ENCODE data around the gene IGBP1. TPM values are rescaled to one million over a fixed set of nuclear protein-coding genes. Genes with fewer than 3 reads are reported as not detected.

The IGBP1 gene
- total RNA-seq, 2 donors from 2014 or later, result 45.0 to 46.5 TPM

DNA sequence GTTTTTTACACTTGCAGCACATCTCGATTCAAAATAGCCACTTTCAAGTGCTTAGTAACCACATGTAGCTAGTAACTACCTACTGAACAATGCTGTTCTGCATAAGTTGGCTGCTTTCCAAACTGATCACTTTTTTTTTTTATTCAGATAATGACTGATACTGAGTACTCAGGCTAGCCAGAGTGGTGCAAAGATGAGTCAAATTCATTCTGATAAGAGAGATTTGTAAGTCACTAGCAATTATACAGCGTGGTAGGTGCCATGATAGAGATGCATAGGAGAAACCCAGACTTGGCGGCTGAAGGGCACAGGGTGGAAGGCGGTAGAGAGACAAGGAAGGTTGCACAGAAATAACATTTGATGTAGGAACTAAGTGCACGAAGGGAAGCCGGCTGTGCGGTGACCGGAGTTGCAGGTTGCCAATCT lies 357 bp upstream of the IGBP1 start:
- H3K36me3 Mint-ChIP-seq (ENCODE audit: low read depth), result peaks cover 19% of the 10 kb centered on the region
- H3K4me1 Mint-ChIP-seq, result peaks cover 32% of the 10 kb centered on the region
- H3K9me3 ChIP-seq (ENCODE audit: control insufficient read depth, low read length), result no peaks in the 10 kb centered on the region
- peak overlapping the region; percentile 81 for H3K4me3 Mint-ChIP-seq
- H3K27ac Mint-ChIP-seq, result peak overlapping the region; percentile 99
- no peaks in the 10 kb centered on the region for H3K27me3 Mint-ChIP-seq (ENCODE audit: insufficient read depth)
- peaks cover 64% of the 10 kb centered on the region for H3K9me3 Mint-ChIP-seq
- TF ChIP-seq, protein P1, sequence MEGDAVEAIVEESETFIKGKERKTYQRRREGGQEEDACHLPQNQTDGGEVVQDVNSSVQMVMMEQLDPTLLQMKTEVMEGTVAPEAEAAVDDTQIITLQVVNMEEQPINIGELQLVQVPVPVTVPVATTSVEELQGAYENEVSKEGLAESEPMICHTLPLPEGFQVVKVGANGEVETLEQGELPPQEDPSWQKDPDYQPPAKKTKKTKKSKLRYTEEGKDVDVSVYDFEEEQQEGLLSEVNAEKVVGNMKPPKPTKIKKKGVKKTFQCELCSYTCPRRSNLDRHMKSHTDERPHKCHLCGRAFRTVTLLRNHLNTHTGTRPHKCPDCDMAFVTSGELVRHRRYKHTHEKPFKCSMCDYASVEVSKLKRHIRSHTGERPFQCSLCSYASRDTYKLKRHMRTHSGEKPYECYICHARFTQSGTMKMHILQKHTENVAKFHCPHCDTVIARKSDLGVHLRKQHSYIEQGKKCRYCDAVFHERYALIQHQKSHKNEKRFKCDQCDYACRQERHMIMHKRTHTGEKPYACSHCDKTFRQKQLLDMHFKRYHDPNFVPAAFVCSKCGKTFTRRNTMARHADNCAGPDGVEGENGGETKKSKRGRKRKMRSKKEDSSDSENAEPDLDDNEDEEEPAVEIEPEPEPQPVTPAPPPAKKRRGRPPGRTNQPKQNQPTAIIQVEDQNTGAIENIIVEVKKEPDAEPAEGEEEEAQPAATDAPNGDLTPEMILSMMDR (conservative IDR thresholded peaks at IDR 0.05), result no peak
- H3K27me3 ChIP-seq (ENCODE audit: control insufficient read depth, insufficient read depth, low read length, poor library complexity, severe bottlenecking), result no peaks in the 10 kb centered on the region
- peak overlapping the region; percentile 99 for H3K27ac ChIP-seq (ENCODE audit: low read depth, low read length)
- H3K36me3 ChIP-seq (ENCODE audit: control insufficient read depth, insufficient read depth, low read length), result peaks cover 26% of the 10 kb centered on the region
- H3K4me1 ChIP-seq (ENCODE audit: control insufficient read depth, insufficient read depth, low read length), result peaks cover 9% of the 10 kb centered on the region
- H3K4me3 ChIP-seq (ENCODE audit: low read length), result peak overlapping the region; percentile 96
- no peak for DNase-seq
- WGBS, 2 experiments (ENCODE audit: insufficient coverage in 1 of 2, insufficient read length in 1 of 2), result 0 to 11% methylated on average over 4 to 8 of the region's 8 CpGs
- peak overlapping the region; percentile 96 for H3K9ac ChIP-seq (ENCODE audit: extremely low read depth, low read length, poor library complexity, severe bottlenecking)

- no peaks in the 10 kb centered on the region for H3K27me3 Mint-ChIP-seq (ENCODE audit: insufficient read depth)
- peak overlapping the region; percentile 81 for H3K4me3 Mint-ChIP-seq
- 0 to 2% methylated on average over 8 to 12 of the region's 12 CpGs for WGBS, 2 experiments (ENCODE audit: insufficient coverage in 1 of 2, insufficient read length in 1 of 2)
- peak overlapping the region; percentile 99 for H3K27ac Mint-ChIP-seq
- H3K36me3 Mint-ChIP-seq (ENCODE audit: low read depth), result peaks cover 19% of the 10 kb centered on the region
- no peak for DNase-seq
- no peaks in the 10 kb centered on the region for H3K9me3 ChIP-seq (ENCODE audit: control insufficient read depth, low read length)
- peaks cover 57% of the 10 kb centered on the region for H3K9me3 Mint-ChIP-seq
- peak overlapping the region; percentile 96 for H3K9ac ChIP-seq (ENCODE audit: extremely low read depth, low read length, poor library complexity, severe bottlenecking)
- peaks cover 21% of the 10 kb centered on the region for H3K4me1 Mint-ChIP-seq
- peak overlapping the region; percentile 99 for H3K27ac ChIP-seq (ENCODE audit: low read depth, low read length)
- no peaks in the 10 kb centered on the region for H3K27me3 ChIP-seq (ENCODE audit: control insufficient read depth, insufficient read depth, low read length, poor library complexity, severe bottlenecking)
- TF ChIP-seq, protein P1 (conservative IDR thresholded peaks at IDR 0.05), result no peak
- H3K36me3 ChIP-seq (ENCODE audit: control insufficient read depth, insufficient read depth, low read length), result peaks cover 26% of the 10 kb centered on the region
- peaks cover 2% of the 10 kb centered on the region for H3K4me1 ChIP-seq (ENCODE audit: control insufficient read depth, insufficient read depth, low read length)
- H3K4me3 ChIP-seq (ENCODE audit: low read length), result peak overlapping the region; percentile 96
Observed at GRCh38 chrX:70134116-70134477, 850 bp downstream of the IGBP1 start.

DNA sequence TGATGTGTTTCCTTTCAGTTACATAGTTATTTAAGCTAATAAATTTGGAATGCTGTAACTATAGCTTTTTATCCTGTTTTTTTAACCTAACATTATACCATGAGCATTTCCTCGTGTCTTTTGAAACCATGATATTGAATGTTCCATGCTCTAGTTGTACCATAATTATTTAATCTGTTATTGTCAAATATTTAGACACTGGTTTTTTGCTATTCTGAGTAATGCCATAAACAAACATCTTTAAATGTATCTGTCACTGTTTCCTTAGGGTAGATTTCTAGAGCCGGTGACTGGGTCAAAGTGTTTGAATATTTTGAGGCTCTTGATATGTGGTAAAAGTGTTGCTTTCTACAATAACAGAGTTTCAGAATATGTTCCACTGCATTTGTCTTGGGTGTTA lies 5.4 kb downstream of the IGBP1 start:
- TF ChIP-seq, protein P1 (conservative IDR thresholded peaks at IDR 0.05), result no peak
- H3K36me3 ChIP-seq (ENCODE audit: control insufficient read depth, insufficient read depth, low read length), result peaks cover 42% of the 10 kb centered on the region
- H3K4me1 ChIP-seq (ENCODE audit: control insufficient read depth, insufficient read depth, low read length), result no peaks in the 10 kb centered on the region
- no peak overlapping the region for H3K27ac ChIP-seq (ENCODE audit: low read depth, low read length)
- WGBS, 2 experiments (ENCODE audit: insufficient coverage in 1 of 2, insufficient read length in 1 of 2), result no CpG with 5 or more reads among the region's 2 CpGs
- H3K27me3 Mint-ChIP-seq (ENCODE audit: insufficient read depth), result no peaks in the 10 kb centered on the region
- no peaks in the 10 kb centered on the region for H3K27me3 ChIP-seq (ENCODE audit: control insufficient read depth, insufficient read depth, low read length, poor library complexity, severe bottlenecking)
- H3K4me3 Mint-ChIP-seq, result no peak overlapping the region
- no peak overlapping the region for H3K27ac Mint-ChIP-seq
- peaks cover 36% of the 10 kb centered on the region for H3K36me3 Mint-ChIP-seq (ENCODE audit: low read depth)
- no peak overlapping the region for H3K9ac ChIP-seq (ENCODE audit: extremely low read depth, low read length, poor library complexity, severe bottlenecking)
- no peaks in the 10 kb centered on the region for H3K9me3 ChIP-seq (ENCODE audit: control insufficient read depth, low read length)
- H3K9me3 Mint-ChIP-seq, result peaks cover 56% of the 10 kb centered on the region
- H3K4me3 ChIP-seq (ENCODE audit: low read length), result no peak overlapping the region
- peaks cover 3% of the 10 kb centered on the region for H3K4me1 Mint-ChIP-seq
- no peak for DNase-seq
